GM20431 (cell line): Measurements from ENCODE around the gene RPH3AL.
"Not testable (repeated sequence)": the region's sequence is repeated elsewhere in the genome, so short reads cannot be mapped to it uniquely, and the experiment has no call there.

Experiments used
- in situ Hi-C: fragments of 300-500 bp; cut with MseI, MboI; formaldehyde crosslinking; loops from one replicate; pipeline ENCODE4 v1.15.0; 2020; ENCODE audit warnings: low sequenced_read_pairs; ENCODE audit not compliant: unreplicated experiment

RPH3AL gene

GRCh38 chr17:381516-381915 lies 28.9 kb upstream of the RPH3AL start:
- in situ Hi-C loops: no loop called here

GRCh38 chr17:379531-380465 lies 27.2 kb upstream of the RPH3AL start:
- in situ Hi-C loops: no loop called here

- in situ Hi-C loops: no loop called here
These were observed 25.5 kb upstream of the RPH3AL start for GRCh38 chr17:378068-378467.

GRCh38 chr17:376936-377863 lies 24.6 kb upstream of the RPH3AL start:
- in situ Hi-C loops: no loop called here

GRCh38 chr17:373613-374230 lies 21.1 kb upstream of the RPH3AL start:
- in situ Hi-C loops: no loop called here

GRCh38 chr17:372157-373152 lies 19.8 kb upstream of the RPH3AL start:
- in situ Hi-C loops: no loop called here

GRCh38 chr17:371583-371982 lies 19.0 kb upstream of the RPH3AL start:
- in situ Hi-C loops: no loop called here

GRCh38 chr17:367656-368055 lies 15.0 kb upstream of the RPH3AL start:
- in situ Hi-C loops: not testable (repeated sequence)

- in situ Hi-C loops: not testable (repeated sequence)
These were observed 14.3 kb upstream of the RPH3AL start for GRCh38 chr17:366657-367615.

GRCh38 chr17:364766-365165 lies 12.2 kb upstream of the RPH3AL start:
- in situ Hi-C loops: no loop called here

- in situ Hi-C loops: no loop called here
These were observed 11.7 kb upstream of the RPH3AL start for GRCh38 chr17:364308-364707.

- in situ Hi-C loops: no loop called here
These were observed 10.1 kb upstream of the RPH3AL start for GRCh38 chr17:362721-363120.

- in situ Hi-C loops: no loop called here
These were observed 7.6 kb upstream of the RPH3AL start for GRCh38 chr17:360092-360750.

- in situ Hi-C loops: no loop called here
These were observed 6.0 kb upstream of the RPH3AL start for GRCh38 chr17:358491-359151.

GRCh38 chr17:357644-358043 lies 5.0 kb upstream of the RPH3AL start:
- in situ Hi-C loops: no loop called here

GRCh38 chr17:356671-357434 lies 4.2 kb upstream of the RPH3AL start:
- in situ Hi-C loops: no loop called here
